GM18873 (cell line): ENCODE measurements around the gene ERFL.

Experiments used
- ATAC-seq: cut with Tn5 transposase; IDR thresholded peaks from one replicate; pipeline ENCODE4 v1.9.1; 2021; ENCODE audit warnings: mild to moderate bottlenecking, moderate library complexity, moderate number of reproducible peaks; ENCODE audit not compliant: unreplicated experiment, low FRiP score

The ERFL gene

DNA sequence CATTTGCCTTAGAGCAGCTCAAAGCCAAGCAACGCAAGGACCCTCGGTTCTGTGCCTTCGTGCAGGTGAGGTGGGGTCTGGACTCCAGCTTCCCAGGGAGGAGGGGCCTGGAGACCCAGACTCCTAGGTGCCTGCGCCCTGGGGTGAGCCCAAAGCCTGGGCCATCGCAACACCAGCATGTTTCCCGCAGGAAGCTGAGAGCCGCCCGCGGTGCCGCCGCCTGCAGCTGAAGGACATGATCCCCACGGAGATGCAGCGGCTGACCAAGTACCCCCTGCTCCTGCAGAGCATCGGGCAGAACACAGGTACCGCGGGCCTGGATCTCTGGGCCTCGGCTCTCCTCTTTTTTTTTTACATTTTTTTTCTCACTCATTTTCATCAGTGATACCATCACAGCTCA lies 25.7 kb downstream of the ERFL start:
- ATAC-seq = no peak

- ATAC-seq = no peak
These were observed 26.4 kb downstream of the ERFL start for GRCh38 chr19:41901707-41902360.

DNA sequence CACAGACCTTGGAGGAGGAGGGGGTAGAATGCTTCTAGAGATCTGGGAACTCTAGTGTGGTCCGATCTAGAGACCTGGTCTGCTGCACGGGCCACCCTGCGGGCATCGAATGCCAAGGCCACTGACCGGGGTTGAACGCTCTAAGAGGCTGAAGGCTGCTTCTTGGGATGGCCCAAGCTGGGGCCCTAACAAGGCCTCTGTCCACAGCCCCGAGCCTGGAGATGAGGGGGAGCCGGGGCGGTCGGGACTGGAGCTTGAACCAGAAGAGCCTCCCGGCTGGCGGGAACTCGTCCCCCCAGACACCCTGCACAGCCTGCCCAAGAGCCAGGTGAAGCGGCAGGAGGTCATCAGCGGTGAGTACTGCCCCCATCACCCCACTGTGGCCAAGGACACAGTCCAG lies 30.0 kb downstream of the ERFL start:
- no peak for ATAC-seq

- ATAC-seq = no peak
These were observed 30.4 kb downstream of the ERFL start for GRCh38 chr19:41897820-41898219.

DNA sequence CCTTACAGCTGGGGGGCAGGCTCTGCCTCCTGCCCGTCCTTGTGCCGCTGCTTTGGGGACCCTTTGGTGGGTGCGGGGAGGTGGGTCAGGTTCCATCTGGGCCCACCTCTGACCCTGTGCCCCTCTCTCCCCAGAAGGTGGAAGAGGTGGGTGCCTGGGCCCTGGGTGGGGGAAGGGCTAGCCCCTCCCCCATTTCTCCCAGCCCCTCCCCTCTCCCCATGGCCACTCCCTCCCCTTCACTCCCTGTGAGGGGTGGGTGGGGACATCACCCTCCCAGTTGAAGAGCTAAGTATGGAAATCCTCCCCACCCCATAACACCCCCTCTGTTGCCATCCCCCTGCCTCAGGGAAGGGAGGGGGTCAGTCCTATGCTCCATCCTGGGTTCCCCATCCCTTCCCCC lies 31.1 kb downstream of the ERFL start:
- no peak for ATAC-seq

DNA sequence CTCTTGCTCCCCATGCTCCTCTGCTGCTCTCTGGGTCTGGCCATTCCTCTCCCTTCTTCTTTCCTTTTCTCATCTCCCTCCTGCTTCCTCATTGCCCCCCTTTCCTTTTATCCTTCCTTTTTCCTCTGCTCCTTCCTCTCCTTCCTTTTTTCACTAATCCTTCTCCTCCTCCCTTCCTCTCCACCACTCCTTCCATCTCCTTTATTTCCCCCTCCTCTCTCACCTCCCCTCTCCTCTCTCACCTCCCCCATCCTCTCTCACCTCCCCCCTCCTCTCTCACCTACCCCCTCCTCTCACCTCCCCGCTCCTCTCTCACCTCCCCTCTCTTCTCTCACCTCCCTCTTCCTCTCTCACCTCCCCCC lies 31.7 kb downstream of the ERFL start:
- ATAC-seq = no peak

DNA sequence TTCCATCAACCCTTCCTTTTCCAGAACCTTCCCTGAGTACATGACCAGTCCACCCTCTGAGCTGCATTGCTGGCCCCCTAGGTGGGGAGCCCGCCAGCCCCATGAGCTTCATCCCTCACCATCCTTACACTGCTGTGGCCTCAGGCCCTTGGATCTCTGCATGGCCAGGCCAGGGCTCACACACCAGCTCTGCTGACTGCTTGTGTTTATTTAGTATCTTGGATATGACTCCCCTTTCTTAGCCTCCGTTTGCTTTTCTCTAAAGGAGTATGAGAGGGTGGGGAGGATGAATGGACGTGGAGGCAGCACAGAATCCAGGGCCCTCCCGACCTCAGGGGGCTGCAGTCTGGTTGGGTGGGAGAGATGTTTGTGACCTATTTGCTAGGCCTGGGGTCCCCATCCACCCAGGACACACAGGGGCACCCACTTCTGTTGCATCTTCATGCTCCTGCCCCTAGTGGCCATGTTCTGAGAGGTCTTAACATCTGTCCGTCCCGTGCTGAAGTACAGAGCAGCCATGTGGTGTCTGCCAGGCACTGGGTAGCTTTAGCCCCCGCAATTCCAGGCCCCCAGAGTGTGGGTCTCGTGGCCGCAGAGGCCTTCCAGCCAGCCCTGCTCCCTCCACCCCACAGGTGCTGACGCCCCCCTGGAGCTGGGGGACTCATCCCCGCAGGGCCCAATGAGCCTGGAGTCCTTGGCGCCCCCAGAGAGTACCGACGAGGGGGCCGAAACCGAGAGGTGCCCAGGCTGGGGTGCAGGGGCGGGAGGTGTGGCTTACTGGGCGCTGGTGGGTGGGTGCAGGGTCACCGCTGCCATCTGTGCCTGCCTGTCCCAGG lies 32.3 kb downstream of the ERFL start:
- ATAC-seq = no peak

DNA sequence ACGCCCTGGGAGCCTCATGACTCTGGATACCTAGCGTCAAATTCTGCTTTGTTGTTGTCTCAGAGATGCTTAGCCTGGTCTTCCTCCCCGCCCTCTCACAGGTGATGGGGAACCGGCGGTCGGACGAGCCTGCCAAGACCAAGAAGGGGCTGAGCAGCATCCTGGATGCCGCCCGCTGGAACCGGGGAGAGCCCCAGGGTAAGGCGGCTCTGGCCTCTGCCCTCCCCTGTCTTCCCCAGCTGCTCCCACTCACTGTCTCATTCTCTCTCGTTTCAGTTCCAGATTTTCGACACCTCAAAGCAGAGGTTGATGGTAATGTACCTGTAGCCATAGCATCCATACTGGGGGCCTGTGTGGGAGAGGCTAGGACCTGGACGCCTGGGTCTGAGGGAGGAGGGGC lies 33.9 kb downstream of the ERFL start:
- no peak for ATAC-seq

- no peak for ATAC-seq
These were observed 34.4 kb downstream of the ERFL start for GRCh38 chr19:41893899-41894298.

DNA sequence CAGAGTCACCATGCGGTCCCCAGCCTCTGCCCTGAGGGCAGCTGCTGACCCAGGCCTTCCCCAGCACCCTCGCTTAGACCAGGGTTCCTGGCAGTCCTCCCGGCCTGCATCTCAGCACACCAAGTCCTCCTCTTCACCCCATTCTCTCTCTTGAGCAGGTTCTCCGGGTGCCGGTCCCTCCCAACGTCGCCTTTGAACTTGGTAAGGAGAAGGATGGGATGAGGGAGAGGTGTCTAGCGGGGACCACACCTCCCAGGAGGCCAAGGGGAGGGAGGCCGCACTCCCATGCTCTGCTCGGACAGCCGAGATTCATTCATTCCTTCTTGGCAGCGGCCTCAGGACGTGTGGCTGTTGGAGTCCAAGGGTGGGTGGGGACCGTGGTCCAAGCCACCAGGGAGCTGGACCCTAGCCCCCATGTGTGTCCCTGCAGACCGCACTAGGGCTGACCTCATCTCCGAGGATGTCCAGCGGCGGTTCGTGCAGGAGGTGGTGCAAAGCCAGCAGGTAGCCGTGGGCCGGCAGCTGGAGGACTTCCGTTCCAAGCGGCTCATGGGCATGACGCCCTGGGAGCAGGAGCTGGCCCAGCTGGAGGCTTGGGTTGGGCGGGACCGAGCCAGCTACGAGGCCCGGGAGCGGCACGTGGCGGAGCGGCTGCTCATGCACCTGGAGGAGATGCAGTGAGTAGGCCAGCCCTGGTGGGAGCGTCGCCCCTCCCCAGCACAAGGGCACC lies 35.9 kb downstream of the ERFL start:
- ATAC-seq = no peak

GRCh38 chr19:41890936-41891335 lies 37.3 kb downstream of the ERFL start:
- no peak for ATAC-seq

GRCh38 chr19:41889896-41890295 lies 38.4 kb downstream of the ERFL start:
- ATAC-seq = no peak

GRCh38 chr19:41888926-41889325 lies 39.3 kb downstream of the ERFL start:
- no peak for ATAC-seq

- no peak for ATAC-seq
These were observed 40.4 kb downstream of the ERFL start for GRCh38 chr19:41887711-41888382.

- ATAC-seq = no peak
These were observed 41.2 kb downstream of the ERFL start for GRCh38 chr19:41886761-41887710.

DNA sequence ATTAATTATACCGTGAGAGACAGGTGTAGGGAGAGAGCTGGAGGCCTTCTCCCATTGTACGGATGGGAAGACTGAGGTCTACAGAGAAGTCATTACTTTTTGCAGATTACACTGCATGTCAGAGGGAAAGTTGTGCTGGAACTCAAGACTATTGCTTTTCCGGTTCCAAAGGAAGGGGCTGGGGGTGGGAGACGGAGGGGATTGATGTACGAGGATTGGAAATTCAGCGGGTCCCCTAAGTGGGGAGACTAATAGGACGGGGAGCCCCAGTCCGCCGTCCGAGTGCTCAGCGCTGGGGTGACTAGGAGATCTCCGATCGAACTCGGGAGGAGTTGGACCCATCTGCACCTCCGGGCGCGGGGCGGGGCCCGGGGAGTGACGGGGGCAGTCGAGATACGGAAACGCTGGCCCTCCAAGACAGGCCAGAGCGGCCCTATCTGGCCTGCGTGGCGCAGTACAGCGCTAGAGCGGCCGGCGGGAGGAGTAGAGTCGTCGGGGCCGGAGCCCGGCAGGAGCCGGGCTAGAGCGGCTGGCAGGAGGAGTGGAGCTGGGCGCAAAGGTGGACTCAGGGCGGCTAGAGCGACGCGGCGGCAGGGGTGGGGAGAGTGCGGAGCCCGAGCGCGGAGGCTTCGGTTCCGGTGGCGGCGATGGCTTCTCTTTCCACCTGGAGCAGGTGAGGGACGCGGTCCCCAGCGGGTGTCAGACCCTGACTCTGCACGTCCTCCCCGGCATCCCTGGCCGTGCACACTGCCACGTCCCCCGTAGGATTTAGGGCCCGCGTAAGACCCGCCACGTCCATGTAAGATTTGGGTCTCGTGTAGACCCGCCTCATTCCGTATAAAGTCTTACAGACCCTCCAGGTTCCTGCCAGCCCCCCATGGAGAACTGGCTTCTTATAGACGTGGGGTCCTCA lies 44.2 kb downstream of the ERFL start:
- ATAC-seq = peak; percentile 62

- no peak for ATAC-seq
These were observed 44.8 kb downstream of the ERFL start for GRCh38 chr19:41883463-41883820.

- no peak for ATAC-seq
These were observed 45.4 kb downstream of the ERFL start, which contains the start of gene ARHGEF1 for GRCh38 chr19:41882568-41883462. Gene ARHGEF1 (plus strand): TSS chr19:41883184. CDS start chr19:41888083, 4,899 bp downstream.
